ENCODE data around the gene AKR1C3. TPM values are rescaled to one million over a fixed set of nuclear protein-coding genes. Genes with fewer than 3 reads are reported as not detected.

Gene AKR1C3
- total and polyA plus RNA-seq, 2 experiments from 2014 or later, result 6.9 to 9.1 TPM

DNA sequence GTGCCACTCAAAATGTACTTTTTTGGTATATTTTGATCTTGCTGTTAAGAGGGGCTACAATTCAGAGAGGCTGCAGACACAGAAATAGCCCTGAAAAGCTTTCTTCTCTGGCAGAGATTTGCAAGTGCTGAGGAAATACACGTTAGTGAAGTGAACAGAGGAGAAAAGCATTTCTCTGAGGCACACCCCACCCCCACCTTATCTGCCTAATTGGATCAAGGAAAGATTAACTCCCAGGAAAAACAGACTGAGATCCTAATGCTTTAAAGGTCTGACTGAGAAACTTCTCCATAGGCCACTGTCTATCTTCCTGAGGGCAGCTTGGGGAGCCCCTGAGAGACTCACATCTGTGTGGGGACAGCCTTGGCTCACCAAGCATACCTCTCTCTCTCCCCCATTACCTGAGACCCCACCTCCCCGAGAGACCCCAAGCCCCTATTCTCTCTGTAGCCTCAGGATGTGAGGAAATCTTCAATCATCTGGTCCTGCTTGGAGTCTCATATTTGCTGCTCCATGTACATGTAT is 14.8 kb upstream of the AKR1C3 start:
- Histone ChIP-seq H3F3A (replicated peaks; ENCODE audit: low read depth) (no peaks in the 10 kb centered on the region), H3K4me1 (ENCODE audit: insufficient read depth) (no peaks in the 10 kb centered on the region), H3K4me2 (no peak overlapping the region), H4K20me1 (replicated peaks; ENCODE audit: insufficient read depth) (no peaks in the 10 kb centered on the region), H3K27me3 (ENCODE audit: insufficient read depth) (no peaks in the 10 kb centered on the region), H3K79me2 (replicated peaks; ENCODE audit: insufficient read depth) (no peaks in the 10 kb centered on the region), H2AFZ (no peak overlapping the region), H3K9me2 (ENCODE audit: insufficient read depth) (no peaks in the 10 kb centered on the region), H3K36me3 (ENCODE audit: insufficient read depth) (no peaks in the 10 kb centered on the region), H3K27ac (ENCODE audit: low read depth) (no peak overlapping the region), H3K4me3 (no peak overlapping the region)
- ATAC-seq, result no peak
- Mint-ChIP-seq H3K36me3 (ENCODE audit: low read depth) (no peaks in the 10 kb centered on the region), H3K27ac (no peak overlapping the region), H3K4me3 (no peak overlapping the region), H3K9me3 (no peaks in the 10 kb centered on the region), H3K27me3 (ENCODE audit: insufficient read depth, low read depth, poor library complexity) (no peaks in the 10 kb centered on the region), H3K4me1 (peaks cover 6% of the 10 kb centered on the region; the same call in 2 of the 3 replicates)
- DNase-seq (ENCODE audit: low spot score), result no peak
- no peak for TF ChIP-seq CREB1 (CRISPR knock-in tag; IDR thresholded peaks at IDR 0.05; ENCODE audit: low read depth)
- TF ChIP-seq, protein P1, sequence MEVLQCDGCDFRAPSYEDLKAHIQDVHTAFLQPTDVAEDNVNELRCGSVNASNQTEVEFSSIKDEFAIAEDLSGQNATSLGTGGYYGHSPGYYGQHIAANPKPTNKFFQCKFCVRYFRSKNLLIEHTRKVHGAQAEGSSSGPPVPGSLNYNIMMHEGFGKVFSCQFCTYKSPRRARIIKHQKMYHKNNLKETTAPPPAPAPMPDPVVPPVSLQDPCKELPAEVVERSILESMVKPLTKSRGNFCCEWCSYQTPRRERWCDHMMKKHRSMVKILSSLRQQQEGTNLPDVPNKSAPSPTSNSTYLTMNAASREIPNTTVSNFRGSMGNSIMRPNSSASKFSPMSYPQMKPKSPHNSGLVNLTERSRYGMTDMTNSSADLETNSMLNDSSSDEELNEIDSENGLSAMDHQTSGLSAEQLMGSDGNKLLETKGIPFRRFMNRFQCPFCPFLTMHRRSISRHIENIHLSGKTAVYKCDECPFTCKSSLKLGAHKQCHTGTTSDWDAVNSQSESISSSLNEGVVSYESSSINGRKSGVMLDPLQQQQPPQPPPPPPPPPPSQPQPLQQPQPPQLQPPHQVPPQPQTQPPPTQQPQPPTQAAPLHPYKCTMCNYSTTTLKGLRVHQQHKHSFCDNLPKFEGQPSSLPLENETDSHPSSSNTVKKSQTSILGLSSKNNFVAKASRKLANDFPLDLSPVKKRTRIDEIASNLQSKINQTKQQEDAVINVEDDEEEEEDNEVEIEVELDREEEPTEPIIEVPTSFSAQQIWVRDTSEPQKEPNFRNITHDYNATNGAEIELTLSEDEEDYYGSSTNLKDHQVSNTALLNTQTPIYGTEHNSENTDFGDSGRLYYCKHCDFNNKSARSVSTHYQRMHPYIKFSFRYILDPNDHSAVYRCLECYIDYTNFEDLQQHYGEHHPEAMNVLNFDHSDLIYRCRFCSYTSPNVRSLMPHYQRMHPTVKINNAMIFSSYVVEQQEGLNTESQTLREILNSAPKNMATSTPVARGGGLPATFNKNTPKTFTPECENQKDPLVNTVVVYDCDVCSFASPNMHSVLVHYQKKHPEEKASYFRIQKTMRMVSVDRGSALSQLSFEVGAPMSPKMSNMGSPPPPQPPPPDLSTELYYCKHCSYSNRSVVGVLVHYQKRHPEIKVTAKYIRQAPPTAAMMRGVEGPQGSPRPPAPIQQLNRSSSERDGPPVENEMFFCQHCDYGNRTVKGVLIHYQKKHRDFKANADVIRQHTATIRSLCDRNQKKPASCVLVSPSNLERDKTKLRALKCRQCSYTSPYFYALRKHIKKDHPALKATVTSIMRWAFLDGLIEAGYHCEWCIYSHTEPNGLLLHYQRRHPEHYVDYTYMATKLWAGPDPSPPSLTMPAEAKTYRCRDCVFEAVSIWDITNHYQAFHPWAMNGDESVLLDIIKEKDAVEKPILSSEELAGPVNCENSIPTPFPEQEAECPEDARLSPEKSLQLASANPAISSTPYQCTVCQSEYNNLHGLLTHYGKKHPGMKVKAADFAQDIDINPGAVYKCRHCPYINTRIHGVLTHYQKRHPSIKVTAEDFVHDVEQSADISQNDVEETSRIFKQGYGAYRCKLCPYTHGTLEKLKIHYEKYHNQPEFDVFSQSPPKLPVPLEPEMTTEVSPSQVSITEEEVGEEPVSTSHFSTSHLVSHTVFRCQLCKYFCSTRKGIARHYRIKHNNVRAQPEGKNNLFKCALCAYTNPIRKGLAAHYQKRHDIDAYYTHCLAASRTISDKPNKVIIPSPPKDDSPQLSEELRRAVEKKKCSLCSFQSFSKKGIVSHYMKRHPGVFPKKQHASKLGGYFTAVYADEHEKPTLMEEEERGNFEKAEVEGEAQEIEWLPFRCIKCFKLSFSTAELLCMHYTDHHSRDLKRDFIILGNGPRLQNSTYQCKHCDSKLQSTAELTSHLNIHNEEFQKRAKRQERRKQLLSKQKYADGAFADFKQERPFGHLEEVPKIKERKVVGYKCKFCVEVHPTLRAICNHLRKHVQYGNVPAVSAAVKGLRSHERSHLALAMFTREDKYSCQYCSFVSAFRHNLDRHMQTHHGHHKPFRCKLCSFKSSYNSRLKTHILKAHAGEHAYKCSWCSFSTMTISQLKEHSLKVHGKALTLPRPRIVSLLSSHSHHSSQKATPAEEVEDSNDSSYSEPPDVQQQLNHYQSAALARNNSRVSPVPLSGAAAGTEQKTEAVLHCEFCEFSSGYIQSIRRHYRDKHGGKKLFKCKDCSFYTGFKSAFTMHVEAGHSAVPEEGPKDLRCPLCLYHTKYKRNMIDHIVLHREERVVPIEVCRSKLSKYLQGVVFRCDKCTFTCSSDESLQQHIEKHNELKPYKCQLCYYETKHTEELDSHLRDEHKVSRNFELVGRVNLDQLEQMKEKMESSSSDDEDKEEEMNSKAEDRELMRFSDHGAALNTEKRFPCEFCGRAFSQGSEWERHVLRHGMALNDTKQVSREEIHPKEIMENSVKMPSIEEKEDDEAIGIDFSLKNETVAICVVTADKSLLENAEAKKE (CRISPR knock-in tag; IDR thresholded peaks at IDR 0.05), result no peak
- no peak for TF ChIP-seq EZH2 (IDR thresholded peaks at IDR 0.05; ENCODE audit: low read depth, unreplicated experiment)
- TF ChIP-seq, protein P2, sequence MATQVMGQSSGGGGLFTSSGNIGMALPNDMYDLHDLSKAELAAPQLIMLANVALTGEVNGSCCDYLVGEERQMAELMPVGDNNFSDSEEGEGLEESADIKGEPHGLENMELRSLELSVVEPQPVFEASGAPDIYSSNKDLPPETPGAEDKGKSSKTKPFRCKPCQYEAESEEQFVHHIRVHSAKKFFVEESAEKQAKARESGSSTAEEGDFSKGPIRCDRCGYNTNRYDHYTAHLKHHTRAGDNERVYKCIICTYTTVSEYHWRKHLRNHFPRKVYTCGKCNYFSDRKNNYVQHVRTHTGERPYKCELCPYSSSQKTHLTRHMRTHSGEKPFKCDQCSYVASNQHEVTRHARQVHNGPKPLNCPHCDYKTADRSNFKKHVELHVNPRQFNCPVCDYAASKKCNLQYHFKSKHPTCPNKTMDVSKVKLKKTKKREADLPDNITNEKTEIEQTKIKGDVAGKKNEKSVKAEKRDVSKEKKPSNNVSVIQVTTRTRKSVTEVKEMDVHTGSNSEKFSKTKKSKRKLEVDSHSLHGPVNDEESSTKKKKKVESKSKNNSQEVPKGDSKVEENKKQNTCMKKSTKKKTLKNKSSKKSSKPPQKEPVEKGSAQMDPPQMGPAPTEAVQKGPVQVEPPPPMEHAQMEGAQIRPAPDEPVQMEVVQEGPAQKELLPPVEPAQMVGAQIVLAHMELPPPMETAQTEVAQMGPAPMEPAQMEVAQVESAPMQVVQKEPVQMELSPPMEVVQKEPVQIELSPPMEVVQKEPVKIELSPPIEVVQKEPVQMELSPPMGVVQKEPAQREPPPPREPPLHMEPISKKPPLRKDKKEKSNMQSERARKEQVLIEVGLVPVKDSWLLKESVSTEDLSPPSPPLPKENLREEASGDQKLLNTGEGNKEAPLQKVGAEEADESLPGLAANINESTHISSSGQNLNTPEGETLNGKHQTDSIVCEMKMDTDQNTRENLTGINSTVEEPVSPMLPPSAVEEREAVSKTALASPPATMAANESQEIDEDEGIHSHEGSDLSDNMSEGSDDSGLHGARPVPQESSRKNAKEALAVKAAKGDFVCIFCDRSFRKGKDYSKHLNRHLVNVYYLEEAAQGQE (IDR thresholded peaks at IDR 0.05; ENCODE audit: unreplicated experiment), result no peak

Measured in GM23338 (cell line).